Measurements from ENCODE around the gene DHDH.
"Not testable (repeated sequence)": the region's sequence is repeated elsewhere in the genome, so short reads cannot be mapped to it uniquely, and the experiment has no call there.

The DHDH gene

DNA sequence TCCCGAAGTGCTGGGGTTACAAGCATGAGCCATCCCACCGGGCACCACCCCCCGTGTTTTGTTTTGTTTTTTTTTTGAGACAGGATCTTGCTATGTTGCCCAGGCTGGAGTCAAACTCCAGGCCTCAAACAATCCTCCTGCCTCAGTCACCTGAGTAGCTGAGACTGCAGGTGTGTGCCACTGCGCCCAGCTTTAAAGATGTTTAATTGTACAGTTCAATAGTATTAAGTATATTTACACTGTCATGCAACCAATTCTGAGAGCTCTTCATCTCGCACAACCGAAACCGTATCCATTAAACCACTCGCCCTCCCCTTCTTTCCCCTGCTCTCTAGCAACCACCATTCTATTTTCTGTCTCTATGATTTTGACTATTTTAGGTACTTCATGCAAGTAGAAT lies 17.7 kb upstream of the DHDH start:
- Histone ChIP-seq H3K27ac (ENCODE audit: low read depth in 2 of 2, low read length in 2 of 2) (no peak overlapping the region), H3K36me3 (ENCODE audit: control insufficient read depth in 2 of 2, insufficient read depth in 2 of 2, low read length in 2 of 2) (peaks cover 33 to 61% of the 10 kb centered on the region in 2 donors), H3K27me3 (ENCODE audit: control insufficient read depth in 2 of 2, insufficient read depth in 2 of 2, low read length in 2 of 2) (no peaks in the 10 kb centered on the region), H3K4me1 (ENCODE audit: control insufficient read depth in 2 of 2, insufficient read depth in 2 of 2, low read length in 2 of 2) (no peaks in the 10 kb centered on the region), H3K9me3 (ENCODE audit: control insufficient read depth in 2 of 2, low read length in 2 of 2) (no peaks in the 10 kb centered on the region), H3K4me3 (ENCODE audit: low read length in 2 of 2) (no peak overlapping the region), H3K9ac (ENCODE audit: low read depth in 1 of 2, low read length in 2 of 2) (no peak overlapping the region)

DNA sequence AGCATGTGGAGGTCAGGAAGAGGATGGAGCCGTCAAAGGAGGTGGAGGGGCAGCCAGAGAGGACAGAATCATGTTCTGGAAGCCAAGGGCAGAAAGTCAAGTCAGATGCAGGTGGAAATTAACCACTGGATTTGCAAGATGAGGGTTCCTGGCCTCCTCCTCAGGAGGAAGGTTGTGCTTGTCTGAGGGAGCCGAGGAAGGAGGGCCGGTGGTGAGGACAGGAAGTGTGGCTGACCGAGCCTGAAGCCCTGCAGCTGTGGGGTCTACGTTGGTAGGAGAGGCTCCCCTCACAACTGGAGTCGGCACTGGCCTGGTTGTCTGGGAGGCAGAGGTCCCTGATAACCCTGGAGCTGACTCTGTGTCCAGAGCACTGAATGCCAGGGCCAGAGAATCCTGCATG lies 15.4 kb upstream of the DHDH start:
- H3K4me1 ChIP-seq (ENCODE audit: control insufficient read depth in 2 of 2, insufficient read depth in 2 of 2, low read length in 2 of 2) = no peaks in the 10 kb centered on the region
- H3K9me3 ChIP-seq (ENCODE audit: control insufficient read depth in 2 of 2, low read length in 2 of 2) = no peaks in the 10 kb centered on the region
- H3K36me3 ChIP-seq (ENCODE audit: control insufficient read depth in 2 of 2, insufficient read depth in 2 of 2, low read length in 2 of 2) = peaks cover 25 to 50% of the 10 kb centered on the region in 2 donors
- H3K4me3 ChIP-seq (ENCODE audit: low read length in 2 of 2) = no peak overlapping the region
- no peaks in the 10 kb centered on the region for H3K27me3 ChIP-seq (ENCODE audit: control insufficient read depth in 2 of 2, insufficient read depth in 2 of 2, low read length in 2 of 2)
- no peak overlapping the region for H3K27ac ChIP-seq (ENCODE audit: low read depth in 2 of 2, low read length in 2 of 2)
- H3K9ac ChIP-seq (ENCODE audit: low read depth in 1 of 2, low read length in 2 of 2) = no peak overlapping the region

GRCh38 chr19:48918801-48919247 lies 14.7 kb upstream of the DHDH start:
- Histone ChIP-seq H3K9ac (ENCODE audit: low read depth in 1 of 2, low read length in 2 of 2) (no peak overlapping the region), H3K4me1 (ENCODE audit: control insufficient read depth in 2 of 2, insufficient read depth in 2 of 2, low read length in 2 of 2) (no peaks in the 10 kb centered on the region), H3K36me3 (ENCODE audit: control insufficient read depth in 2 of 2, insufficient read depth in 2 of 2, low read length in 2 of 2) (peaks cover 19 to 43% of the 10 kb centered on the region in 2 donors), H3K4me3 (ENCODE audit: low read length in 2 of 2) (no peak overlapping the region), H3K27ac (ENCODE audit: low read depth in 2 of 2, low read length in 2 of 2) (no peak overlapping the region), H3K9me3 (ENCODE audit: control insufficient read depth in 2 of 2, low read length in 2 of 2) (no peaks in the 10 kb centered on the region), H3K27me3 (ENCODE audit: control insufficient read depth in 2 of 2, insufficient read depth in 2 of 2, low read length in 2 of 2) (no peaks in the 10 kb centered on the region)

- not testable (repeated sequence) for H3K27me3 ChIP-seq (ENCODE audit: control insufficient read depth in 2 of 2, insufficient read depth in 2 of 2, low read length in 2 of 2); H3K9me3 ChIP-seq (ENCODE audit: control insufficient read depth in 2 of 2, low read length in 2 of 2); H3K4me3 ChIP-seq (ENCODE audit: low read length in 2 of 2); H3K4me1 ChIP-seq (ENCODE audit: control insufficient read depth in 2 of 2, insufficient read depth in 2 of 2, low read length in 2 of 2); H3K27ac ChIP-seq (ENCODE audit: low read depth in 2 of 2, low read length in 2 of 2); H3K9ac ChIP-seq (ENCODE audit: low read depth in 1 of 2, low read length in 2 of 2)
- peaks cover 17 to 41% of the 10 kb centered on the region in 2 donors for H3K36me3 ChIP-seq (ENCODE audit: control insufficient read depth in 2 of 2, insufficient read depth in 2 of 2, low read length in 2 of 2)
These were observed 14.2 kb upstream of the DHDH start for GRCh38 chr19:48919271-48919670.

DNA sequence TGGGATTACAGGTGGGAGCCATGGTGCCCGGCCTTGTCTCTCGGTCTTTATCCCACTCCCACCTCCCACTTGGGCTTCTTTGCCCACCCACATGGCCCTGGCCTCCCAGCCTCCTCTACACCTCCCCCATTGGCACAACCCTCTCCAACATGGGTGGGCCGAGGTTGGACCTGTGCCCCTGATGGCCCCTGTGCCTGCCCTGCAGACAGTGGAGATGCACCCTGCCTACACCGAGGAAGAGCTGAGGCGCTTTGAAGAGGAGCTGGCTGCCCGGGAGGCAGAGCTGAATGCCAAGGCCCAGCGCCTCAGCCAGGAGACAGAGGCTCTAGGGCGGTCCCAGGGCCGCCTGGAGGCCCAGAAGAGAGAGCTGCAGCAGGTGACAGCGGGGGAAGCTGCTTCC lies 12.6 kb upstream of the DHDH start:
- H3K27me3 ChIP-seq (ENCODE audit: control insufficient read depth in 2 of 2, insufficient read depth in 2 of 2, low read length in 2 of 2) = no peaks in the 10 kb centered on the region
- peaks cover 14 to 31% of the 10 kb centered on the region in 2 donors for H3K36me3 ChIP-seq (ENCODE audit: control insufficient read depth in 2 of 2, insufficient read depth in 2 of 2, low read length in 2 of 2)
- no peaks in the 10 kb centered on the region for H3K9me3 ChIP-seq (ENCODE audit: control insufficient read depth in 2 of 2, low read length in 2 of 2)
- H3K4me3 ChIP-seq (ENCODE audit: low read length in 2 of 2) = no peak overlapping the region
- H3K9ac ChIP-seq (ENCODE audit: low read depth in 1 of 2, low read length in 2 of 2) = no peak overlapping the region
- H3K27ac ChIP-seq (ENCODE audit: low read depth in 2 of 2, low read length in 2 of 2) = no peak overlapping the region
- no peaks in the 10 kb centered on the region for H3K4me1 ChIP-seq (ENCODE audit: control insufficient read depth in 2 of 2, insufficient read depth in 2 of 2, low read length in 2 of 2)

GRCh38 chr19:48921721-48922500 lies 11.6 kb upstream of the DHDH start:
- Histone ChIP-seq H3K9me3 (ENCODE audit: control insufficient read depth in 2 of 2, low read length in 2 of 2) (no peaks in the 10 kb centered on the region), H3K36me3 (ENCODE audit: control insufficient read depth in 2 of 2, insufficient read depth in 2 of 2, low read length in 2 of 2) (peaks cover 14 to 27% of the 10 kb centered on the region in 2 donors), H3K4me3 (ENCODE audit: low read length in 2 of 2) (no peak overlapping the region), H3K4me1 (ENCODE audit: control insufficient read depth in 2 of 2, insufficient read depth in 2 of 2, low read length in 2 of 2) (no peaks in the 10 kb centered on the region), H3K9ac (ENCODE audit: low read depth in 1 of 2, low read length in 2 of 2) (no peak overlapping the region), H3K27ac (ENCODE audit: low read depth in 2 of 2, low read length in 2 of 2) (no peak overlapping the region), H3K27me3 (ENCODE audit: control insufficient read depth in 2 of 2, insufficient read depth in 2 of 2, low read length in 2 of 2) (no peaks in the 10 kb centered on the region)

GRCh38 chr19:48922548-48923490 lies 10.7 kb upstream of the DHDH start:
- Histone ChIP-seq H3K4me1 (ENCODE audit: control insufficient read depth in 2 of 2, insufficient read depth in 2 of 2, low read length in 2 of 2) (no peaks in the 10 kb centered on the region), H3K9me3 (ENCODE audit: control insufficient read depth in 2 of 2, low read length in 2 of 2) (no peaks in the 10 kb centered on the region), H3K27ac (ENCODE audit: low read depth in 2 of 2, low read length in 2 of 2) (no peak overlapping the region), H3K9ac (ENCODE audit: low read depth in 1 of 2, low read length in 2 of 2) (no peak overlapping the region), H3K27me3 (ENCODE audit: control insufficient read depth in 2 of 2, insufficient read depth in 2 of 2, low read length in 2 of 2) (no peaks in the 10 kb centered on the region), H3K4me3 (ENCODE audit: low read length in 2 of 2) (no peak overlapping the region), H3K36me3 (ENCODE audit: control insufficient read depth in 2 of 2, insufficient read depth in 2 of 2, low read length in 2 of 2) (peaks cover 14 to 26% of the 10 kb centered on the region in 2 donors)

DNA sequence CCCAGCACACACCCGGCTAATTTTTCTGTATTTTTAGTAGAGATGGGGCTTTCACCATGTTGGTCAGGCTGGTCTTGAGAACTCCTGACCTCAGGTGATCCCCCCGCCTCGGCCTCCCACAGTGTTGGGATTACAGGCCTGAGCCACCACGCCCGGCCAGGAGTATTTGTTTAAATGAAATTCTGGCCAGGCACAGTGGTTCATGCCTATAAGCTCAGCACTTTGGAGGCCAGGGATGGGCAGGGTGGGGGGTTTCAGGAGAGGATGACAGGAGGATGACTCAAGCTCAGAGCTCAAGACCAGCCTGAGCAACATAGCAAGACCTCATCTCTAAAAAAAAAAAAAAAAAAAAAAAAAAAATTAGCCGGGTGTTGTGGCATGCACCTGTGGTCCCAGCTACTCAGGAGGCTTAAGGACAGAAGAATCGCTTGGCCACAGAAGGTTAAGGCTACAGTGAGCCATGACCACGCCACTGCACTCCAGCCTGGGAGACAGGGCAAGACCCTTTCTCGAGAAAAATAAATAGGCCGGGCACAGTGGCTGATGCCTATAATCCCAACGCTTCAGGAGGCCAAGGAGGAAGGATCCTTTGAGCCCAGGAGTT lies 8.2 kb upstream of the DHDH start:
- Histone ChIP-seq H3K4me3 (ENCODE audit: low read length in 2 of 2) (no peak overlapping the region), H3K4me1 (ENCODE audit: control insufficient read depth in 2 of 2, insufficient read depth in 2 of 2, low read length in 2 of 2) (peaks cover 0 to 2% of the 10 kb centered on the region in 2 donors), H3K9me3 (ENCODE audit: control insufficient read depth in 2 of 2, low read length in 2 of 2) (no peaks in the 10 kb centered on the region), H3K27ac (ENCODE audit: low read depth in 2 of 2, low read length in 2 of 2) (no peak overlapping the region), H3K9ac (ENCODE audit: low read depth in 1 of 2, low read length in 2 of 2) (no peak overlapping the region), H3K36me3 (ENCODE audit: control insufficient read depth in 2 of 2, insufficient read depth in 2 of 2, low read length in 2 of 2) (peaks cover 6 to 10% of the 10 kb centered on the region in 2 donors), H3K27me3 (ENCODE audit: control insufficient read depth in 2 of 2, insufficient read depth in 2 of 2, low read length in 2 of 2) (no peaks in the 10 kb centered on the region)

DNA sequence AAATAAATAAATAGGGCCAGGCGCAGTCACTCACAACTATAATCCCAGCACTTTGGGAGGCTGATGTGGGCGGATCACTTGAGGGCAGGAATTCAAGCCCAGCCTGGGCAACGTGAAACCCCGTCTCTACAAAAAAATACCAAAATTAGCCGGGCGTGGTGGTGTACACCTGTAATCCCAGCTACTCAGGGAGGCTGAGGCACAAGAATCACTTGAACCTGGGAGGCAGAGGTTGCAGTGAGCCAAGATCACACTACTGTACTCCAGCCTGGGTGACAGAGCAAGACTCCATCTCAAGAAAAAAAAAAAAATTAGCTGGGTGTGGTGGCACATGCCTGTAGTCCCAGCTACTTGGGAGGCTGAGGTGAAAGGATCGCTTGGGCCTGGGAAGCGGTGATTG lies 7.6 kb upstream of the DHDH start:
- not testable (repeated sequence) for H3K27me3 ChIP-seq (ENCODE audit: control insufficient read depth in 2 of 2, insufficient read depth in 2 of 2, low read length in 2 of 2); H3K27ac ChIP-seq (ENCODE audit: low read depth in 2 of 2, low read length in 2 of 2)

GRCh38 chr19:48926909-48927308 lies 6.6 kb upstream of the DHDH start:
- Histone ChIP-seq H3K27ac (ENCODE audit: low read depth in 2 of 2, low read length in 2 of 2) (no peak overlapping the region), H3K9ac (ENCODE audit: low read depth in 1 of 2, low read length in 2 of 2) (no peak overlapping the region), H3K9me3 (ENCODE audit: control insufficient read depth in 2 of 2, low read length in 2 of 2) (no peaks in the 10 kb centered on the region), H3K27me3 (ENCODE audit: control insufficient read depth in 2 of 2, insufficient read depth in 2 of 2, low read length in 2 of 2) (no peaks in the 10 kb centered on the region), H3K4me3 (ENCODE audit: low read length in 2 of 2) (no peak overlapping the region), H3K36me3 (ENCODE audit: control insufficient read depth in 2 of 2, insufficient read depth in 2 of 2, low read length in 2 of 2) (no peaks in the 10 kb centered on the region), H3K4me1 (ENCODE audit: control insufficient read depth in 2 of 2, insufficient read depth in 2 of 2, low read length in 2 of 2) (peaks cover 0 to 2% of the 10 kb centered on the region in 2 donors)

More for the DNA sequence above, 7.6 kb upstream of the DHDH start:
- H3K9ac ChIP-seq (ENCODE audit: low read depth in 1 of 2, low read length in 2 of 2); H3K4me3 ChIP-seq (ENCODE audit: low read length in 2 of 2); H3K9me3 ChIP-seq (ENCODE audit: control insufficient read depth in 2 of 2, low read length in 2 of 2); H3K36me3 ChIP-seq (ENCODE audit: control insufficient read depth in 2 of 2, insufficient read depth in 2 of 2, low read length in 2 of 2); H3K4me1 ChIP-seq (ENCODE audit: control insufficient read depth in 2 of 2, insufficient read depth in 2 of 2, low read length in 2 of 2): not testable (repeated sequence)

Data from mucosa of rectum (tissue), 2 donors.